ENCODE data around the gene PHACTR4.
"Not testable (repeated sequence)": the region's sequence is repeated elsewhere in the genome, so short reads cannot be mapped to it uniquely, and the experiment has no call there.

PHACTR4 gene

GRCh38 chr1:28516518-28516956 lies 147.0 kb downstream of the PHACTR4 start:
- H3K4me3 ChIP-seq (ENCODE audit: low read length) = no peak overlapping the region
- DNase-seq (ENCODE audit: low read depth) = no peak
- H3K27me3 ChIP-seq (replicated peaks; ENCODE audit: control insufficient read depth, insufficient read depth, low read length) = no peaks in the 10 kb centered on the region
- H3K9ac ChIP-seq (ENCODE audit: low read length) = no peak overlapping the region
- peaks cover 15% of the 10 kb centered on the region for H3K36me3 ChIP-seq (ENCODE audit: control insufficient read depth, insufficient read depth, low read length, severe bottlenecking)
- peaks cover 14% of the 10 kb centered on the region for H3K4me1 ChIP-seq (ENCODE audit: control insufficient read depth, insufficient read depth, low read length)
- no peaks in the 10 kb centered on the region for H3K9me3 ChIP-seq (ENCODE audit: control insufficient read depth, low read length)

GRCh38 chr1:28517649-28517999 lies 148.1 kb downstream of the PHACTR4 start:
- Histone ChIP-seq H3K4me1 (ENCODE audit: control insufficient read depth, insufficient read depth, low read length) (peaks cover 14% of the 10 kb centered on the region), H3K4me3 (ENCODE audit: low read length) (peak overlapping the region; percentile 86), H3K27me3 (replicated peaks; ENCODE audit: control insufficient read depth, insufficient read depth, low read length) (no peaks in the 10 kb centered on the region), H3K36me3 (ENCODE audit: control insufficient read depth, insufficient read depth, low read length, severe bottlenecking) (peaks cover 7% of the 10 kb centered on the region), H3K9me3 (ENCODE audit: control insufficient read depth, low read length) (no peaks in the 10 kb centered on the region), H3K9ac (ENCODE audit: low read length) (peak overlapping the region; percentile 91)
- DNase-seq (ENCODE audit: low read depth) = peak; percentile 58

DNA sequence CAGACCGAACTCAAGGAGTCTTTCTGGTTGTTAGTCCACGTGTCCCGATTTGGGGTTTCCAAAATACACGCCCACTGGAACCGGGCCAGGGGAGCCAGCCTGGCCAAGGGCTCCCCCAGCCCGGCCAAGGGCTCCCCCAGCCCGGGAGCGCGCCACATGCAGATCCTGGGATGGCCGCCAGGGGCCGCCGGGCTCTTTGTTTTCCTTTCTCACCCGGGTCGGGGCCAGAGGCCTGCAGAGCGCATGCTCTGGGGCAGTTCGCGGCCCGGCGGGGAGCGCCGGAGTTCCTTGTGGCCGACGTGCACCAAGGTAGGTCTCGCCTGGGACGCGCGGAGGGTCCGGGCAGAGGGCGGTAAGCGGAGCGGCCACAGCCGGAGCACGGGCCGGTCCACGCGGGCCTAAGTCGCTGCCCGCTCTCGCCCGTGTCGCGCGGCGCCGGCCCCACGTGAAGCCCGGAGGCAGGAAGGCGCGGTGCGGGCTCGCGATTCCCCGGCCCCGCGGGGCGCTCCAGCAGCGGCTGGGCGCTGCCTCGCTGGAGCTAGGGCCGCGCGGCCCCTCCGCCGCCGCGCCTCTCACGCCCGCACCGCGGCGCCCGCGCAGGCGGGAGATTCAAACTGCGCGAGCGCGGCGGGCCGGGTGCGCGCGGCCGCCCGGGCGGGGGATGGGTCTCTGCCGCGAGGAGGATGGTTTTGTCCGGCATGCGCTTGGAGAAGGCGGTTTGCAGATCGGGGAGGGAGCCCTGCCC lies 148.6 kb downstream of the PHACTR4 start:
- peak overlapping the region; percentile 91 for H3K9ac ChIP-seq (ENCODE audit: low read length)
- H3K4me1 ChIP-seq (ENCODE audit: control insufficient read depth, insufficient read depth, low read length) = peaks cover 14% of the 10 kb centered on the region
- peaks cover 1% of the 10 kb centered on the region for H3K36me3 ChIP-seq (ENCODE audit: control insufficient read depth, insufficient read depth, low read length, severe bottlenecking)
- H3K9me3 ChIP-seq (ENCODE audit: control insufficient read depth, low read length) = no peaks in the 10 kb centered on the region
- H3K4me3 ChIP-seq (ENCODE audit: low read length) = peak overlapping the region; percentile 86
- H3K27me3 ChIP-seq (replicated peaks; ENCODE audit: control insufficient read depth, insufficient read depth, low read length) = no peaks in the 10 kb centered on the region
- peak; percentile 94 for DNase-seq (ENCODE audit: low read depth)

DNA sequence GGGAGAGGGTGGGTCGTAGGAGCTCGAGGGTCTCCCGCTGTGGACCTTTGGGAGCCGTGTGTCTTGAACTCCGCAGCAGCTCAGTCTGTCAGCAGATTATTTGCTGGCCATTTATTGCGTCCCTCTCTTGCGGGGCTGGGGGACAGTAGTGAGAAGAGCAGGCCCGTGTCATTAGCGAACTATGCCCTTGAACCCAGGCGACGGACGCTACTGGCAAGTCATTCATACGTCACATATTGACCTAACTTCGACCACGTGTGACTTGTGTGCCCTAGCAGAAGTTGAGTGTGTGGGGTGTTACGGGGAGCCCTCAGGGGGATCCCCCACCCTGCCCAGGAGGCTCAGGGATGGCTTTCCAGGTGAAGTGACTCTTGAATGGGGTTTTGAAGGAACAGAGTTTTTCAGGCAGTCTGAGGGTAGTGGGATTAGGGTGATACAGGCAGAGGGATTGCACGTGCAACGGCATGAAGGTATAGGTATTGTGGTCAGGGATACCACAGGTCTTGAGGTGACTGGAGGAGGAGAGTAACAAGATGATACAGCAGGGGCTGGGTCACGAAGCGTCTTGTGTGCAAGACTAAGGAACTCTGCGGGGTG lies 149.3 kb downstream of the PHACTR4 start:
- DNase-seq (ENCODE audit: low read depth) = no peak
- no peaks in the 10 kb centered on the region for H3K27me3 ChIP-seq (replicated peaks; ENCODE audit: control insufficient read depth, insufficient read depth, low read length)
- no peaks in the 10 kb centered on the region for H3K9me3 ChIP-seq (ENCODE audit: control insufficient read depth, low read length)
- H3K9ac ChIP-seq (ENCODE audit: low read length) = peak overlapping the region; percentile 91
- peaks cover 14% of the 10 kb centered on the region for H3K4me1 ChIP-seq (ENCODE audit: control insufficient read depth, insufficient read depth, low read length)
- H3K36me3 ChIP-seq (ENCODE audit: control insufficient read depth, insufficient read depth, low read length, severe bottlenecking) = peaks cover 3% of the 10 kb centered on the region
- peak overlapping the region; percentile 86 for H3K4me3 ChIP-seq (ENCODE audit: low read length)

GRCh38 chr1:28519946-28520725 lies 150.6 kb downstream of the PHACTR4 start:
- Histone ChIP-seq H3K4me1 (ENCODE audit: control insufficient read depth, insufficient read depth, low read length) (peaks cover 14% of the 10 kb centered on the region), H3K9me3 (ENCODE audit: control insufficient read depth, low read length) (no peaks in the 10 kb centered on the region), H3K4me3 (ENCODE audit: low read length) (no peak overlapping the region), H3K36me3 (ENCODE audit: control insufficient read depth, insufficient read depth, low read length, severe bottlenecking) (peaks cover 3% of the 10 kb centered on the region), H3K27me3 (replicated peaks; ENCODE audit: control insufficient read depth, insufficient read depth, low read length) (no peaks in the 10 kb centered on the region), H3K9ac (ENCODE audit: low read length) (no peak overlapping the region)
- no peak for DNase-seq (ENCODE audit: low read depth)

- H3K36me3 ChIP-seq (ENCODE audit: control insufficient read depth, insufficient read depth, low read length, severe bottlenecking); H3K4me3 ChIP-seq (ENCODE audit: low read length); H3K27me3 ChIP-seq (replicated peaks; ENCODE audit: control insufficient read depth, insufficient read depth, low read length); H3K9me3 ChIP-seq (ENCODE audit: control insufficient read depth, low read length); DNase-seq (ENCODE audit: low read depth); H3K9ac ChIP-seq (ENCODE audit: low read length): not testable (repeated sequence)
- H3K4me1 ChIP-seq (ENCODE audit: control insufficient read depth, insufficient read depth, low read length) = peaks cover 14% of the 10 kb centered on the region
Measured at GRCh38 chr1:28520796-28521195, 151.3 kb downstream of the PHACTR4 start.

GRCh38 chr1:28521502-28522164 lies 152.1 kb downstream of the PHACTR4 start:
- DNase-seq (ENCODE audit: low read depth) = no peak
- H3K4me1 ChIP-seq (ENCODE audit: control insufficient read depth, insufficient read depth, low read length) = peaks cover 14% of the 10 kb centered on the region
- H3K4me3 ChIP-seq (ENCODE audit: low read length) = no peak overlapping the region

GRCh38 chr1:28522537-28522936 lies 153.0 kb downstream of the PHACTR4 start:
- H3K9me3 ChIP-seq (ENCODE audit: control insufficient read depth, low read length); H3K27me3 ChIP-seq (replicated peaks; ENCODE audit: control insufficient read depth, insufficient read depth, low read length); H3K36me3 ChIP-seq (ENCODE audit: control insufficient read depth, insufficient read depth, low read length, severe bottlenecking); DNase-seq (ENCODE audit: low read depth); H3K4me3 ChIP-seq (ENCODE audit: low read length); H3K9ac ChIP-seq (ENCODE audit: low read length): not testable (repeated sequence)
- peaks cover 11% of the 10 kb centered on the region for H3K4me1 ChIP-seq (ENCODE audit: control insufficient read depth, insufficient read depth, low read length)

More at GRCh38 chr1:28521502-28522164, 152.1 kb downstream of the PHACTR4 start:
- no peak overlapping the region for H3K9ac ChIP-seq (ENCODE audit: low read length)
- H3K9me3 ChIP-seq (ENCODE audit: control insufficient read depth, low read length) = no peaks in the 10 kb centered on the region
- peaks cover 3% of the 10 kb centered on the region for H3K36me3 ChIP-seq (ENCODE audit: control insufficient read depth, insufficient read depth, low read length, severe bottlenecking)
- H3K27me3 ChIP-seq (replicated peaks; ENCODE audit: control insufficient read depth, insufficient read depth, low read length) = no peaks in the 10 kb centered on the region

DNA sequence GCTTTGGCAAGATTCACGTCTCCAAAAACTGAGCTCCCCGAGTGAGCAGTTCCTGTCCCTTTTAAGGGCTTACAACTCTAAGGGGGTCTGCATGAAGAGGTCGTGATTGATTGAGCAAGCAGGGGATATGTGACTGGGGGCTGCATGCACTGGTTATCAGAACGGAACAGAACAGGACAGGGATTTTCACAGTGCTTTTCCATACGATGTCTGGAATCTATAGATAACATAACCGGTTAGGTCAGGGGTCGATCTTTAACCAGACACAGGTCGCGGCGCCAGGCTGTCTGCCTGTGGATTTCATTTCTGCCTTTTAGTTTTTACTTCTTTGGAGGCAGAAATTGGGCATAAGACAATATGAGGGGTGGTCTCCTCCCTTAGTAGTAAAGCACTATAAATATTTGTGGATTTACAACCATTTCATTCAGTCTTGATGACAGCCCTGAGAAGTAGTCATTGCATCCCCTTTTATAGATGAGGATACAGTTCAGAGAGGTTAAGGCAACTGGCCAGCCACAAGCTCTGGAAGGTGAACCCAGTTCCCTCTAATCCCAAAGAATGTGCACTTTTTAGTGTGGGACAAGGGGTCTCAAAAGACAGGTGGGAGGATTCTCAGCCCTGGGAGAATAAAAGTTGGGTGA lies 155.6 kb downstream of the PHACTR4 start:
- not testable (repeated sequence) for DNase-seq (ENCODE audit: low read depth); H3K9ac ChIP-seq (ENCODE audit: low read length); H3K4me3 ChIP-seq (ENCODE audit: low read length); H3K4me1 ChIP-seq (ENCODE audit: control insufficient read depth, insufficient read depth, low read length); H3K27me3 ChIP-seq (replicated peaks; ENCODE audit: control insufficient read depth, insufficient read depth, low read length); H3K36me3 ChIP-seq (ENCODE audit: control insufficient read depth, insufficient read depth, low read length, severe bottlenecking); H3K9me3 ChIP-seq (ENCODE audit: control insufficient read depth, low read length)

DNA sequence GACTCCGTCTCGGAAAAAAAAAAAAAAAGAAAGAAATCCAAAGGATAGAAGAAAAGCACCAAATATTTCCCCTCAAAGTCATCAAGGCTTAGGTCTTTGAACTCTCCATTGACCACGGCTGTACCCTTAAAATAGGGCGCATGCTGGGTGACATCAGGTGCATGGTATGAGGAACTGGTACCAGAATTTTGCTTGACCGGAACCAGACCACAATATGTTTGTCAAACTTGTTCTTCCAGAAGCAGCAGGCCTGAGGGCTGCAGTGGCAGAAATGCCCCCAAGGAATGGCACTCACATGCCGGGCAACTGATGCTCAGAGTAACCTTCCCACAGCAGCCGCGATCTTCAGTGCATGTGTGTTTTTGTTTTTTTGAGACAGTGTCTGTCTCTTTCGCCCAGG lies 157.3 kb downstream of the PHACTR4 start:
- H3K4me1 ChIP-seq (ENCODE audit: control insufficient read depth, insufficient read depth, low read length) = no peaks in the 10 kb centered on the region
- H3K9ac ChIP-seq (ENCODE audit: low read length) = no peak overlapping the region
- peaks cover 9% of the 10 kb centered on the region for H3K36me3 ChIP-seq (ENCODE audit: control insufficient read depth, insufficient read depth, low read length, severe bottlenecking)
- no peak overlapping the region for H3K4me3 ChIP-seq (ENCODE audit: low read length)
- no peaks in the 10 kb centered on the region for H3K9me3 ChIP-seq (ENCODE audit: control insufficient read depth, low read length)
- H3K27me3 ChIP-seq (replicated peaks; ENCODE audit: control insufficient read depth, insufficient read depth, low read length) = no peaks in the 10 kb centered on the region
- no peak for DNase-seq (ENCODE audit: low read depth)

All from adipocyte (in vitro differentiated cells).